GM12878 (cell line): Measurements from ENCODE around the gene SLC25A39.

Experiments
- EP300 ChIP-seq, 2 experiments: fragments of 150-350 bp in 1 of 2; IDR thresholded peaks; 2 replicates each; pipeline ENCODE4 v1.6.1; 2011 to 2012; ENCODE audit warnings: low read depth in 2 of 2, low read length in 2 of 2, borderline replicate concordance in 1 of 2, improper control_type of control experiment in 1 of 2, inconsistent platforms in 1 of 2; ENCODE audit not compliant: control insufficient read depth in 1 of 2
- EZH2 ChIP-seq: IDR thresholded peaks from 2 replicates; pipeline ENCODE4 v1.6.1; 2012; ENCODE audit warnings: low read depth, mild to moderate bottlenecking, control low read depth, inconsistent platforms, low read length, borderline replicate concordance; ENCODE audit not compliant: control insufficient read depth
- MYC ChIP-seq: IDR thresholded peaks from 2 replicates; pipeline ENCODE4 v1.6.1; 2011; ENCODE audit warnings: mild to moderate bottlenecking, low read length, moderate library complexity, inconsistent platforms; ENCODE audit not compliant: insufficient read depth, insufficient replicate concordance, insufficient read length, severe bottlenecking
- NR2C2 ChIP-seq: IDR thresholded peaks from 2 replicates; pipeline ENCODE4 v1.6.1; 2011; ENCODE audit warnings: borderline replicate concordance, low read depth; ENCODE audit not compliant: control insufficient read depth, insufficient read length
- POLR2A ChIP-seq: IDR thresholded peaks from 2 replicates; pipeline ENCODE4 v1.6.1; 2011; ENCODE audit warnings: low read depth, mild to moderate bottlenecking, low read length
- RELA ChIP-seq: fragments of 450-650 bp; IDR thresholded peaks from 2 replicates; pipeline ENCODE4 v1.8.0; 2014; ENCODE audit warnings: borderline replicate concordance; ENCODE audit not compliant: partially characterized antibody
- TCF12 ChIP-seq: IDR thresholded peaks from 2 replicates; pipeline ENCODE4 v1.6.1; 2011; ENCODE audit warnings: low read depth, mild to moderate bottlenecking, low read length
- TF ChIP-seq, protein P1 (sequence below): IDR thresholded peaks from 2 replicates; pipeline ENCODE4 v1.6.1; 2012; ENCODE audit warnings: low read depth, low read length, improper control_type of control experiment
- TF ChIP-seq, protein P2 (sequence below): IDR thresholded peaks from 2 replicates; pipeline ENCODE4 v1.6.1; 2011; ENCODE audit warnings: low read depth, mild to moderate bottlenecking, low read length, moderate library complexity, borderline replicate concordance; ENCODE audit errors: extremely low read depth
- TF ChIP-seq, protein P3 (sequence below), 3 experiments: IDR thresholded peaks in 2 of 3; conservative IDR thresholded peaks in 1 of 3; 2 replicates each; pipeline ENCODE4 v1.5.1; 2011; ENCODE audit warnings: low read depth in 3 of 3, low read length in 3 of 3, mild to moderate bottlenecking in 3 of 3, control low read depth in 2 of 3, moderate library complexity in 2 of 3, inconsistent platforms in 1 of 3, mixed read lengths in 1 of 3; ENCODE audit not compliant: control insufficient read depth in 2 of 3, insufficient read depth in 1 of 3; ENCODE audit errors: extremely low read depth in 1 of 3

DNA sequence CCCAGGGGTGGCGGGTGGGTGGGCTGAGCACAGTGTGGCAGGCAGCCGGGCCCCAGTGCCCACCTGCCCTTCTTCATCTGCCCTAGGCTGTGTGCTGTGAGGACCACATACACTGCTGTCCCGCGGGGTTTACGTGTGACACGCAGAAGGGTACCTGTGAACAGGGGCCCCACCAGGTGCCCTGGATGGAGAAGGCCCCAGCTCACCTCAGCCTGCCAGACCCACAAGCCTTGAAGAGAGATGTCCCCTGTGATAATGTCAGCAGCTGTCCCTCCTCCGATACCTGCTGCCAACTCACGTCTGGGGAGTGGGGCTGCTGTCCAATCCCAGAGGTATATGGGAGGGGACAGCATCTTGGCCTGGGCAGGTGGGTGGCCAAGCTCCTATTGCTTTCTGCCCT, 26.8 kb upstream of the SLC25A39 start:
- no peak for TF ChIP-seq MYC
- no peak for TF ChIP-seq EP300 (IDR thresholded peaks at IDR 0.05; ENCODE audit: borderline replicate concordance in 1 of 2, control insufficient read depth in 1 of 2, low read depth in 2 of 2, low read length in 2 of 2)
- TF ChIP-seq, protein P1, sequence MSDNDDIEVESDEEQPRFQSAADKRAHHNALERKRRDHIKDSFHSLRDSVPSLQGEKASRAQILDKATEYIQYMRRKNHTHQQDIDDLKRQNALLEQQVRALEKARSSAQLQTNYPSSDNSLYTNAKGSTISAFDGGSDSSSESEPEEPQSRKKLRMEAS: no peak
- no peak for TF ChIP-seq POLR2A
- TF ChIP-seq EZH2: no peak
- TF ChIP-seq, protein P2, sequence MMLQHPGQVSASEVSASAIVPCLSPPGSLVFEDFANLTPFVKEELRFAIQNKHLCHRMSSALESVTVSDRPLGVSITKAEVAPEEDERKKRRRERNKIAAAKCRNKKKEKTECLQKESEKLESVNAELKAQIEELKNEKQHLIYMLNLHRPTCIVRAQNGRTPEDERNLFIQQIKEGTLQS: no peak
- TF ChIP-seq, protein P3, sequence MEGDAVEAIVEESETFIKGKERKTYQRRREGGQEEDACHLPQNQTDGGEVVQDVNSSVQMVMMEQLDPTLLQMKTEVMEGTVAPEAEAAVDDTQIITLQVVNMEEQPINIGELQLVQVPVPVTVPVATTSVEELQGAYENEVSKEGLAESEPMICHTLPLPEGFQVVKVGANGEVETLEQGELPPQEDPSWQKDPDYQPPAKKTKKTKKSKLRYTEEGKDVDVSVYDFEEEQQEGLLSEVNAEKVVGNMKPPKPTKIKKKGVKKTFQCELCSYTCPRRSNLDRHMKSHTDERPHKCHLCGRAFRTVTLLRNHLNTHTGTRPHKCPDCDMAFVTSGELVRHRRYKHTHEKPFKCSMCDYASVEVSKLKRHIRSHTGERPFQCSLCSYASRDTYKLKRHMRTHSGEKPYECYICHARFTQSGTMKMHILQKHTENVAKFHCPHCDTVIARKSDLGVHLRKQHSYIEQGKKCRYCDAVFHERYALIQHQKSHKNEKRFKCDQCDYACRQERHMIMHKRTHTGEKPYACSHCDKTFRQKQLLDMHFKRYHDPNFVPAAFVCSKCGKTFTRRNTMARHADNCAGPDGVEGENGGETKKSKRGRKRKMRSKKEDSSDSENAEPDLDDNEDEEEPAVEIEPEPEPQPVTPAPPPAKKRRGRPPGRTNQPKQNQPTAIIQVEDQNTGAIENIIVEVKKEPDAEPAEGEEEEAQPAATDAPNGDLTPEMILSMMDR (IDR thresholded peaks at IDR 0.05 in 2 of 3, conservative IDR thresholded peaks at IDR 0.05 in 1 of 3; ENCODE audit: control insufficient read depth in 2 of 3, extremely low read depth in 1 of 3, insufficient read depth in 1 of 3, low read depth in 3 of 3, low read length in 3 of 3): no peak
- TF ChIP-seq RELA: no peak
- no peak for TF ChIP-seq TCF12
- TF ChIP-seq NR2C2: no peak
